ENCODE results near the gene HP. TPM values are rescaled to one million over a fixed set of nuclear protein-coding genes. Genes with fewer than 3 reads are reported as not detected.

HP gene
- total RNA-seq, 1 donor from 2014 or later: 66.8 TPM

DNA sequence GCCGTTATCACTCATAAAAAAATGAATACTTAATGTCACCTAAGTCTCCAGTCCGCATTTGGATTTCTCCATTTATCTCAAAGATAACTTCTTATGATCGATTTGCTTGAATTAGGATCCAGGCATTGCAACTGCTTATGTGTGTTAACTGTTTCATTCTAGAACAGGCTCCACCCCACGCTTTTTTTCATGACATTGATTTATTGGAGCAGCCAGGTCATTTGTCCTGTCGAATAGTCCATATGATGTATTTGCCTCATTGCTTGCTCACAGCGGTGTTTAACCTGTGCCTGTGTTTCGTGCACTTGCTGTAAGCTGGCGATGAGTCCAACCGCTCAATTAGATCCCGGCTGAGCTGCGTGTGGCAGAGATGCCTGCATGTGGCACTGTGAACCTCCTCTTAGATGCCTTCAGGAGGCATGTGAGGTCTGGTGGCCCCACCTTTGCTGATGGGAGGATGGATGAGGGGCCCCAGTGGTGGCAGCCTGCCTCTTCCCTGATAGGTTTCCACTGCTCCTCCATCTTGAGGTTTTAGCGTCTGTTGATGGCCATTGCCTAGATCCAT lies 55.7 kb downstream of the HP start:
- no peak overlapping the region for H3K4me3 ChIP-seq
- TF ChIP-seq, protein P1, sequence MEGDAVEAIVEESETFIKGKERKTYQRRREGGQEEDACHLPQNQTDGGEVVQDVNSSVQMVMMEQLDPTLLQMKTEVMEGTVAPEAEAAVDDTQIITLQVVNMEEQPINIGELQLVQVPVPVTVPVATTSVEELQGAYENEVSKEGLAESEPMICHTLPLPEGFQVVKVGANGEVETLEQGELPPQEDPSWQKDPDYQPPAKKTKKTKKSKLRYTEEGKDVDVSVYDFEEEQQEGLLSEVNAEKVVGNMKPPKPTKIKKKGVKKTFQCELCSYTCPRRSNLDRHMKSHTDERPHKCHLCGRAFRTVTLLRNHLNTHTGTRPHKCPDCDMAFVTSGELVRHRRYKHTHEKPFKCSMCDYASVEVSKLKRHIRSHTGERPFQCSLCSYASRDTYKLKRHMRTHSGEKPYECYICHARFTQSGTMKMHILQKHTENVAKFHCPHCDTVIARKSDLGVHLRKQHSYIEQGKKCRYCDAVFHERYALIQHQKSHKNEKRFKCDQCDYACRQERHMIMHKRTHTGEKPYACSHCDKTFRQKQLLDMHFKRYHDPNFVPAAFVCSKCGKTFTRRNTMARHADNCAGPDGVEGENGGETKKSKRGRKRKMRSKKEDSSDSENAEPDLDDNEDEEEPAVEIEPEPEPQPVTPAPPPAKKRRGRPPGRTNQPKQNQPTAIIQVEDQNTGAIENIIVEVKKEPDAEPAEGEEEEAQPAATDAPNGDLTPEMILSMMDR (IDR thresholded peaks at IDR 0.05): no peak
- DNase-seq (no peak), ATAC-seq (no peak)
- no peaks in the 10 kb centered on the region for H3K27me3 ChIP-seq (ENCODE audit: low read depth)
- H3K4me1 ChIP-seq: no peaks in the 10 kb centered on the region
- intact Hi-C loops (cut with DNase I): no loop called here
- no peaks in the 10 kb centered on the region for H3K9me3 ChIP-seq
- peaks cover 87% of the 10 kb centered on the region for H3K36me3 ChIP-seq
- H3K27ac ChIP-seq: no peak overlapping the region

Other genes starting within 250 kb of the HP start
- gene AP1G1, start 245.7 kb upstream of the HP start, total RNA-seq: 78.9 TPM
- 29.7 TPM for gene ATXN1L, start 208.5 kb upstream of the HP start, total RNA-seq
- gene ZNF821, start 170.3 kb upstream of the HP start, total RNA-seq: 8.2 TPM
- 200 TPM for gene IST1, start 159.0 kb upstream of the HP start, total RNA-seq
- 0.15 TPM for gene PKD1L3, start 54.1 kb upstream of the HP start, total RNA-seq
- 8.2 TPM for gene DHODH, start 45.8 kb upstream of the HP start, total RNA-seq
- gene HPR, start 8.7 kb downstream of the HP start, total RNA-seq: 1.8 TPM
- 14.4 TPM for gene TXNL4B, start 39.1 kb downstream of the HP start, total RNA-seq
- gene DHX38, start 39.3 kb downstream of the HP start, total RNA-seq: 52.5 TPM
- gene PMFBP1, start 117.7 kb downstream of the HP start, total RNA-seq: 0.62 TPM